ENCODE measurements around the gene DDX10. TPM values are rescaled to one million over a fixed set of nuclear protein-coding genes. Genes with fewer than 3 reads are reported as not detected.
"Not testable (repeated sequence)": the region's sequence is repeated elsewhere in the genome, so short reads cannot be mapped to it uniquely, and the experiment has no call there.

Gene DDX10
- total RNA-seq, 2 donors from 2014 or later, result 36.8 to 43.2 TPM

- ATAC-seq (no peak), DNase-seq (ENCODE audit: low spot score in 2 of 2) (no peak)
- H3K9me3 Mint-ChIP-seq, result peaks cover 3 to 26% of the 10 kb centered on the region in 2 donors
- no peak overlapping the region for H3K27ac Mint-ChIP-seq
- H3K36me3 Mint-ChIP-seq, result peaks cover 19 to 35% of the 10 kb centered on the region in 2 donors
Measured at GRCh38 chr11:108775324-108775723, 110.5 kb downstream of the DDX10 start.

- not testable (repeated sequence) for DNase-seq (ENCODE audit: low spot score in 2 of 2); H3K27ac Mint-ChIP-seq; ATAC-seq
- H3K36me3 Mint-ChIP-seq, result peaks cover 15 to 27% of the 10 kb centered on the region in 2 donors
- H3K9me3 Mint-ChIP-seq, result peaks cover 8 to 21% of the 10 kb centered on the region in 2 donors
Measured at GRCh38 chr11:108779147-108779546, 114.3 kb downstream of the DDX10 start.

- H3K27ac Mint-ChIP-seq, result no peak overlapping the region
- no peak for DNase-seq (ENCODE audit: low spot score in 2 of 2)
- H3K9me3 Mint-ChIP-seq, result peaks cover 8 to 26% of the 10 kb centered on the region in 2 donors
- H3K36me3 Mint-ChIP-seq, result peaks cover 25 to 32% of the 10 kb centered on the region in 2 donors
- no peak for ATAC-seq
Measured at GRCh38 chr11:108780119-108780518, 115.2 kb downstream of the DDX10 start.

GRCh38 chr11:108781946-108782345 is 117.1 kb downstream of the DDX10 start:
- peaks cover 8 to 26% of the 10 kb centered on the region in 2 donors for H3K9me3 Mint-ChIP-seq

GRCh38 chr11:108786281-108786990 is 121.6 kb downstream of the DDX10 start:
- ATAC-seq, result no peak
- H3K27ac Mint-ChIP-seq, result no peak overlapping the region
- H3K36me3 Mint-ChIP-seq, result peaks cover 15 to 16% of the 10 kb centered on the region in 2 donors
- DNase-seq (ENCODE audit: low spot score in 2 of 2), result no peak
- peaks cover 5 to 17% of the 10 kb centered on the region in 2 donors for H3K9me3 Mint-ChIP-seq

More at GRCh38 chr11:108781946-108782345, 117.1 kb downstream of the DDX10 start:
- no peak for ATAC-seq
- DNase-seq (ENCODE audit: low spot score in 2 of 2), result no peak
- Mint-ChIP-seq H3K27ac (no peak overlapping the region), H3K36me3 (peaks cover 25 to 28% of the 10 kb centered on the region in 2 donors)

- Mint-ChIP-seq H3K36me3 (peaks cover 15 to 16% of the 10 kb centered on the region in 2 donors), H3K27ac (no peak overlapping the region), H3K9me3 (peaks cover 5 to 17% of the 10 kb centered on the region in 2 donors)
- DNase-seq (ENCODE audit: low spot score in 2 of 2) (no peak), ATAC-seq (no peak)
Measured at GRCh38 chr11:108787105-108787504, 122.2 kb downstream of the DDX10 start.

- Mint-ChIP-seq H3K27ac (no peak overlapping the region), H3K9me3 (peaks cover 0 to 12% of the 10 kb centered on the region in 2 donors), H3K36me3 (peaks cover 10 to 16% of the 10 kb centered on the region in 2 donors)
- ATAC-seq (no peak), DNase-seq (ENCODE audit: low spot score in 2 of 2) (no peak)
Measured at GRCh38 chr11:108788565-108789199, 123.8 kb downstream of the DDX10 start.

- Mint-ChIP-seq H3K9me3 (peaks cover 0 to 2% of the 10 kb centered on the region in 2 donors), H3K27ac (no peak overlapping the region), H3K36me3 (peaks cover 0 to 2% of the 10 kb centered on the region in 2 donors)
- ATAC-seq, result peak in 1 of 2 donors; percentile 87
- no peak for DNase-seq (ENCODE audit: low spot score in 2 of 2)
Measured at GRCh38 chr11:108790501-108791299, 125.8 kb downstream of the DDX10 start.

GRCh38 chr11:108793138-108793537 is 128.3 kb downstream of the DDX10 start:
- DNase-seq (ENCODE audit: low spot score in 2 of 2) (no peak), ATAC-seq (no peak)
- peaks cover 0 to 6% of the 10 kb centered on the region in 2 donors for H3K36me3 Mint-ChIP-seq
- peaks cover 3 to 4% of the 10 kb centered on the region in 2 donors for H3K9me3 Mint-ChIP-seq
- H3K27ac Mint-ChIP-seq, result no peak overlapping the region

- Mint-ChIP-seq H3K27ac (no peak overlapping the region), H3K9me3 (peaks cover 3 to 4% of the 10 kb centered on the region in 2 donors), H3K36me3 (peaks cover 0 to 6% of the 10 kb centered on the region in 2 donors)
- ATAC-seq, result no peak
- no peak for DNase-seq (ENCODE audit: low spot score in 2 of 2)
Measured at GRCh38 chr11:108793611-108794010, 128.7 kb downstream of the DDX10 start.

- DNase-seq (ENCODE audit: low spot score in 2 of 2), result no peak
- H3K36me3 Mint-ChIP-seq, result peaks cover 0 to 6% of the 10 kb centered on the region in 2 donors
- H3K27ac Mint-ChIP-seq, result no peak overlapping the region
- peaks cover 3 to 4% of the 10 kb centered on the region in 2 donors for H3K9me3 Mint-ChIP-seq
- no peak for ATAC-seq
Measured at GRCh38 chr11:108796551-108796950, 131.7 kb downstream of the DDX10 start.

- ATAC-seq (no peak), DNase-seq (ENCODE audit: low spot score in 2 of 2) (no peak)
- H3K36me3 Mint-ChIP-seq, result peaks cover 0 to 6% of the 10 kb centered on the region in 2 donors
- no peak overlapping the region for H3K27ac Mint-ChIP-seq
- H3K9me3 Mint-ChIP-seq, result peaks cover 3 to 4% of the 10 kb centered on the region in 2 donors
Measured at GRCh38 chr11:108797578-108798100, 132.8 kb downstream of the DDX10 start.

GRCh38 chr11:108802492-108802891 is 137.6 kb downstream of the DDX10 start:
- Mint-ChIP-seq H3K9me3 (no peaks in the 10 kb centered on the region), H3K27ac (no peak overlapping the region), H3K36me3 (peaks cover 0 to 5% of the 10 kb centered on the region in 2 donors)
- ATAC-seq (no peak), DNase-seq (ENCODE audit: low spot score in 2 of 2) (no peak)

GRCh38 chr11:108803776-108804175 is 138.9 kb downstream of the DDX10 start:
- no peak for DNase-seq (ENCODE audit: low spot score in 2 of 2)
- Mint-ChIP-seq H3K36me3 (peaks cover 0 to 5% of the 10 kb centered on the region in 2 donors), H3K27ac (no peak overlapping the region), H3K9me3 (no peaks in the 10 kb centered on the region)
- ATAC-seq, result no peak

GRCh38 chr11:108804511-108804910 is 139.6 kb downstream of the DDX10 start:
- DNase-seq (ENCODE audit: low spot score in 2 of 2), result no peak
- H3K9me3 Mint-ChIP-seq, result no peaks in the 10 kb centered on the region
- no peak for ATAC-seq
- H3K27ac Mint-ChIP-seq, result peak overlapping the region in 1 of 2 donors; percentile 84
- peaks cover 4 to 5% of the 10 kb centered on the region in 2 donors for H3K36me3 Mint-ChIP-seq

- ATAC-seq (no peak), DNase-seq (ENCODE audit: low spot score in 2 of 2) (no peak)
- peak overlapping the region in 1 of 2 donors; percentile 84 for H3K27ac Mint-ChIP-seq
- H3K9me3 Mint-ChIP-seq, result no peaks in the 10 kb centered on the region
- H3K36me3 Mint-ChIP-seq, result peaks cover 4 to 5% of the 10 kb centered on the region in 2 donors
Measured at GRCh38 chr11:108805030-108805429, 140.2 kb downstream of the DDX10 start.
